NCI-H2196 (cell line): ENCODE results near the gene KIF5C.

ENCODE experiments used
- DNase-seq: peaks from one replicate; lab custom pipeline; 2025; ENCODE audit not compliant: unreplicated experiment; lab: John Stamatoyannopoulos, UW

Gene KIF5C

GRCh38 chr2:148887350-148888002 is 12.4 kb downstream of the KIF5C start:
- peak; percentile 18 for DNase-seq

GRCh38 chr2:148888003-148888501 is 13.0 kb downstream of the KIF5C start:
- DNase-seq: peak; percentile 26

- no peak for DNase-seq
These were observed 14.0 kb downstream of the KIF5C start for GRCh38 chr2:148888986-148889385.

- no peak for DNase-seq
These were observed 18.9 kb downstream of the KIF5C start for GRCh38 chr2:148893906-148894305.

- no peak for DNase-seq
These were observed 21.1 kb downstream of the KIF5C start for GRCh38 chr2:148896136-148896535.

GRCh38 chr2:148899638-148900318 is 24.8 kb downstream of the KIF5C start:
- DNase-seq: no peak

- peak; percentile 23 for DNase-seq
These were observed 25.4 kb downstream of the KIF5C start for GRCh38 chr2:148900350-148900837.

GRCh38 chr2:148901142-148901541 is 26.1 kb downstream of the KIF5C start:
- peak; percentile 26 for DNase-seq

- DNase-seq: no peak
These were observed 27.8 kb downstream of the KIF5C start for GRCh38 chr2:148902798-148903197.

GRCh38 chr2:148903294-148903693 is 28.3 kb downstream of the KIF5C start:
- no peak for DNase-seq

- DNase-seq: no peak
These were observed 29.0 kb downstream of the KIF5C start for GRCh38 chr2:148903979-148904378.

GRCh38 chr2:148906124-148906523 is 31.1 kb downstream of the KIF5C start:
- DNase-seq: no peak

GRCh38 chr2:148907085-148907785 is 32.2 kb downstream of the KIF5C start:
- DNase-seq: no peak

- peak; percentile 89 for DNase-seq
These were observed 34.1 kb downstream of the KIF5C start for GRCh38 chr2:148909114-148909513.

GRCh38 chr2:148913061-148913460 is 38.0 kb downstream of the KIF5C start:
- DNase-seq: no peak

GRCh38 chr2:148913492-148913891 is 38.5 kb downstream of the KIF5C start:
- no peak for DNase-seq

- peak; percentile 83 for DNase-seq
These were observed 39.4 kb downstream of the KIF5C start for GRCh38 chr2:148914463-148914862.

- DNase-seq: no peak
These were observed 42.4 kb downstream of the KIF5C start for GRCh38 chr2:148917431-148917830.

- DNase-seq: no peak
These were observed 43.5 kb downstream of the KIF5C start for GRCh38 chr2:148918554-148918953.

GRCh38 chr2:148920559-148920958 is 45.5 kb downstream of the KIF5C start:
- DNase-seq: no peak

- no peak for DNase-seq
These were observed 47.0 kb downstream of the KIF5C start for GRCh38 chr2:148922062-148922461.
